Measurements from ENCODE around the gene SPAG16. TPM values are rescaled to one million over a fixed set of nuclear protein-coding genes. Genes with fewer than 3 reads are reported as not detected.
A peak's percentile ranks its signal among the peaks of the same experiment; 100 is the strongest.

The SPAG16 gene
- polyA plus RNA-seq, 1 of the 3 experiments (the other 2 are of a cell fraction), result 29.5 TPM

DNA sequence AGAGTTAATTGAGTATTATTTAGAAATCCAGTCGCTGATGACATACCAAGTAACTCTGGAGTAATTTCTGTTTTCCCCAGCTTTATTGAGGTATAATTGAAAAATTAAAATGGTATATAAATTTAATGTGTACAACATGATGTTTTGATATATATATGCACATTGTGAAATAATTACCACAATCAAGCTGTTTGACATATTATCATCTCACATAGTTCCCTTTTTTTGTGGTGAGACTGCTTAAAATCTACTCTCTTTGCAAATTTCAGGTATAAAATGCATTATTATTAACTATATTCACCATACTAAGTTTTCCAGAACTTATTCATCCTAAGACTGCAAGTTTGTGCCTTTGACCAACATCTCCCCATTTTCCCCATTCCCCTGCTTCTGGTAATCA is 25.0 kb upstream of the SPAG16 start (continued):
- TF ChIP-seq, protein P1, sequence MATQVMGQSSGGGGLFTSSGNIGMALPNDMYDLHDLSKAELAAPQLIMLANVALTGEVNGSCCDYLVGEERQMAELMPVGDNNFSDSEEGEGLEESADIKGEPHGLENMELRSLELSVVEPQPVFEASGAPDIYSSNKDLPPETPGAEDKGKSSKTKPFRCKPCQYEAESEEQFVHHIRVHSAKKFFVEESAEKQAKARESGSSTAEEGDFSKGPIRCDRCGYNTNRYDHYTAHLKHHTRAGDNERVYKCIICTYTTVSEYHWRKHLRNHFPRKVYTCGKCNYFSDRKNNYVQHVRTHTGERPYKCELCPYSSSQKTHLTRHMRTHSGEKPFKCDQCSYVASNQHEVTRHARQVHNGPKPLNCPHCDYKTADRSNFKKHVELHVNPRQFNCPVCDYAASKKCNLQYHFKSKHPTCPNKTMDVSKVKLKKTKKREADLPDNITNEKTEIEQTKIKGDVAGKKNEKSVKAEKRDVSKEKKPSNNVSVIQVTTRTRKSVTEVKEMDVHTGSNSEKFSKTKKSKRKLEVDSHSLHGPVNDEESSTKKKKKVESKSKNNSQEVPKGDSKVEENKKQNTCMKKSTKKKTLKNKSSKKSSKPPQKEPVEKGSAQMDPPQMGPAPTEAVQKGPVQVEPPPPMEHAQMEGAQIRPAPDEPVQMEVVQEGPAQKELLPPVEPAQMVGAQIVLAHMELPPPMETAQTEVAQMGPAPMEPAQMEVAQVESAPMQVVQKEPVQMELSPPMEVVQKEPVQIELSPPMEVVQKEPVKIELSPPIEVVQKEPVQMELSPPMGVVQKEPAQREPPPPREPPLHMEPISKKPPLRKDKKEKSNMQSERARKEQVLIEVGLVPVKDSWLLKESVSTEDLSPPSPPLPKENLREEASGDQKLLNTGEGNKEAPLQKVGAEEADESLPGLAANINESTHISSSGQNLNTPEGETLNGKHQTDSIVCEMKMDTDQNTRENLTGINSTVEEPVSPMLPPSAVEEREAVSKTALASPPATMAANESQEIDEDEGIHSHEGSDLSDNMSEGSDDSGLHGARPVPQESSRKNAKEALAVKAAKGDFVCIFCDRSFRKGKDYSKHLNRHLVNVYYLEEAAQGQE (IDR thresholded peaks at IDR 0.05; ENCODE audit: low read depth, low read length), result no peak

GRCh38 chr2:213261237-213261636 is 23.0 kb upstream of the SPAG16 start:
- no peak overlapping the region for H3K9ac ChIP-seq
- TF ChIP-seq, protein P2, sequence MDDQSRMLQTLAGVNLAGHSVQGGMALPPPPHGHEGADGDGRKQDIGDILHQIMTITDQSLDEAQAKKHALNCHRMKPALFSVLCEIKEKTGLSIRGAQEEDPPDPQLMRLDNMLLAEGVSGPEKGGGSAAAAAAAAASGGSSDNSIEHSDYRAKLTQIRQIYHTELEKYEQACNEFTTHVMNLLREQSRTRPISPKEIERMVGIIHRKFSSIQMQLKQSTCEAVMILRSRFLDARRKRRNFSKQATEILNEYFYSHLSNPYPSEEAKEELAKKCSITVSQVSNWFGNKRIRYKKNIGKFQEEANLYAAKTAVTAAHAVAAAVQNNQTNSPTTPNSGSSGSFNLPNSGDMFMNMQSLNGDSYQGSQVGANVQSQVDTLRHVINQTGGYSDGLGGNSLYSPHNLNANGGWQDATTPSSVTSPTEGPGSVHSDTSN (IDR thresholded peaks at IDR 0.05), result no peak
- TF ChIP-seq NFIC (IDR thresholded peaks at IDR 0.05; ENCODE audit: borderline replicate concordance), result peak; percentile 61; the same call in 1 of the 2 replicates
- peaks cover 0 to 2% of the 10 kb centered on the region in 2 experiments; a peak in 2 of 4 replicates for H3K4me1 ChIP-seq (ENCODE audit: control insufficient read depth in 1 of 2, insufficient read depth in 2 of 2, low read depth in 1 of 2, low read length in 1 of 2)
- no peaks in the 10 kb centered on the region for H3K9me2 ChIP-seq
- H4K20me1 ChIP-seq (ENCODE audit: insufficient read depth), result no peaks in the 10 kb centered on the region
- no peaks in the 10 kb centered on the region for H3K36me3 ChIP-seq (replicated peaks in 1 of 2; ENCODE audit: control insufficient read depth in 1 of 2, insufficient read depth in 2 of 2, low read length in 1 of 2)
- no peaks in the 10 kb centered on the region for H3F3A ChIP-seq (replicated peaks; ENCODE audit: insufficient read depth)
- no peak overlapping the region for H3K4me2 ChIP-seq
- DNase-seq, result no peak
- H3K79me2 ChIP-seq (ENCODE audit: insufficient read depth), result no peaks in the 10 kb centered on the region
- H3K9me3 ChIP-seq, result no peaks in the 10 kb centered on the region
- 95% methylated on average over 1 of the region's 1 CpG for WGBS (ENCODE audit: low lambda C conversion rate)
- H3K4me3 ChIP-seq (ENCODE audit: low read depth in 2 of 2, low read length in 1 of 2), result no peak overlapping the region
- CTCF ChIA-PET, result interaction anchor here (1.5 kb wide), 1 partner anchor 9 kb away, joined by 5 read pairs; no protein-coding TSS in a partner anchor
- no peaks in the 10 kb centered on the region for H3K27me3 ChIP-seq (ENCODE audit: insufficient read depth)
- no peak overlapping the region for H2AFZ ChIP-seq (ENCODE audit: low read depth)
- H3K27ac ChIP-seq (ENCODE audit: low read depth in 2 of 2, low read length in 1 of 2), result no peak overlapping the region
- POLR2A ChIA-PET, result no interaction called here

GRCh38 chr2:213261715-213262114 is 22.5 kb upstream of the SPAG16 start:
- Histone ChIP-seq H2AFZ (ENCODE audit: low read depth) (no peak overlapping the region), H3K27me3 (ENCODE audit: insufficient read depth) (no peaks in the 10 kb centered on the region), H3K79me2 (ENCODE audit: insufficient read depth) (no peaks in the 10 kb centered on the region), H4K20me1 (ENCODE audit: insufficient read depth) (no peaks in the 10 kb centered on the region), H3F3A (replicated peaks; ENCODE audit: insufficient read depth) (no peaks in the 10 kb centered on the region), H3K36me3 (replicated peaks in 1 of 2; ENCODE audit: control insufficient read depth in 1 of 2, insufficient read depth in 2 of 2, low read length in 1 of 2) (no peaks in the 10 kb centered on the region), H3K9ac (no peak overlapping the region), H3K9me3 (no peaks in the 10 kb centered on the region), H3K9me2 (no peaks in the 10 kb centered on the region), H3K4me3 (ENCODE audit: low read depth in 2 of 2, low read length in 1 of 2) (no peak overlapping the region), H3K4me2 (no peak overlapping the region), H3K27ac (ENCODE audit: low read depth in 2 of 2, low read length in 1 of 2) (no peak overlapping the region), H3K4me1 (ENCODE audit: control insufficient read depth in 1 of 2, insufficient read depth in 2 of 2, low read depth in 1 of 2, low read length in 1 of 2) (peaks cover 0 to 2% of the 10 kb centered on the region in 2 experiments; a peak in 2 of 4 replicates)
- 53% methylated on average over 6 of the region's 6 CpGs for WGBS (ENCODE audit: low lambda C conversion rate)
- CTCF ChIA-PET, result no interaction called here
- TF ChIP-seq GATA2 (CRISPR knock-in tag; IDR thresholded peaks at IDR 0.05) (0 out of 2 replicates have a peak, but pooled peaks have one; percentile 12), MXI1 (IDR thresholded peaks at IDR 0.05; ENCODE audit: low read depth, low read length) (no peak), SMC3 (IDR thresholded peaks at IDR 0.05; ENCODE audit: low read depth, low read length) (no peak), MEF2A (IDR thresholded peaks at IDR 0.05; ENCODE audit: borderline replicate concordance, low read depth) (no peak)
- TF ChIP-seq, protein P3, sequence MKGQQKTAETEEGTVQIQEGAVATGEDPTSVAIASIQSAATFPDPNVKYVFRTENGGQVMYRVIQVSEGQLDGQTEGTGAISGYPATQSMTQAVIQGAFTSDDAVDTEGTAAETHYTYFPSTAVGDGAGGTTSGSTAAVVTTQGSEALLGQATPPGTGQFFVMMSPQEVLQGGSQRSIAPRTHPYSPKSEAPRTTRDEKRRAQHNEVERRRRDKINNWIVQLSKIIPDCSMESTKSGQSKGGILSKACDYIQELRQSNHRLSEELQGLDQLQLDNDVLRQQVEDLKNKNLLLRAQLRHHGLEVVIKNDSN (IDR thresholded peaks at IDR 0.05; ENCODE audit: borderline replicate concordance, low read depth), result no peak
- no peak for DNase-seq
- POLR2A ChIA-PET, result no interaction called here
